ENCODE measurements around the gene KLF11. TPM values are rescaled to one million over a fixed set of nuclear protein-coding genes. Genes with fewer than 3 reads are reported as not detected.

KLF11 gene
- total RNA-seq, 2 experiments from 2014 or later, result 26.7 to 29.6 TPM

- peaks cover 14 to 23% of the 10 kb centered on the region in 2 experiments for H3K27me3 ChIP-seq (ENCODE audit: control insufficient read depth in 1 of 2, insufficient read depth in 2 of 2, low read length in 2 of 2)
- no peak for ATAC-seq (ENCODE audit: poor library complexity)
- POLR2A ChIA-PET, result interaction anchor here (3.4 kb wide), 1 partner anchor 364 kb away, joined by 25 read pairs; no protein-coding TSS in a partner anchor
Measured at GRCh38 chr2:10071176-10071575, 27.8 kb downstream of the KLF11 start.

GRCh38 chr2:10071595-10071994 is 28.2 kb downstream of the KLF11 start:
- no peaks in the 10 kb centered on the region for H3K36me3 ChIP-seq (ENCODE audit: insufficient read depth, low read length)
- Mint-ChIP-seq H3K27ac (no peak overlapping the region), H3K9me3 (no peaks in the 10 kb centered on the region), H3K27me3 (peaks cover 34% of the 10 kb centered on the region), H3K4me3 (no peak overlapping the region), H3K36me3 (ENCODE audit: low read depth) (no peaks in the 10 kb centered on the region), H3K4me1 (ENCODE audit: low read depth) (peaks cover 5% of the 10 kb centered on the region)
- DNase-seq (no peak), ATAC-seq (ENCODE audit: poor library complexity) (no peak)
- no peak for TF ChIP-seq CTCF (IDR thresholded peaks at IDR 0.05)
- ChIA-PET POLR2A (interaction anchor here (3.4 kb wide), 1 partner anchor 363 kb away, joined by 25 read pairs; no protein-coding TSS in a partner anchor), CTCF (interaction anchor here (1.2 to 5.2 kb wide), 8 partner anchors 18 to 362 kb away, joined by 3 to 64 read pairs (median 9); no protein-coding TSS in a partner anchor)
- intact Hi-C loops (cut with DNase I, micrococcal nuclease), result loop anchor here in 1 of 2 experiments (10.0 kb wide), 1 partner anchor 333 kb away; no protein-coding TSS in a partner anchor
- no peak overlapping the region for H3K27ac ChIP-seq (ENCODE audit: low read depth in 1 of 2, low read length in 2 of 2)
- no peaks in the 10 kb centered on the region for H3K9me3 ChIP-seq (ENCODE audit: control insufficient read depth in 1 of 2, insufficient read depth in 1 of 2, low read length in 2 of 2)
- peaks cover 18 to 27% of the 10 kb centered on the region in 2 experiments for H3K27me3 ChIP-seq (ENCODE audit: control insufficient read depth in 1 of 2, insufficient read depth in 2 of 2, low read length in 2 of 2)
- no peak overlapping the region for H3K4me3 ChIP-seq (ENCODE audit: low read length)
- peaks cover 5% of the 10 kb centered on the region for H3K4me1 ChIP-seq (ENCODE audit: insufficient read depth, low read length)

More at GRCh38 chr2:10071176-10071575, 27.8 kb downstream of the KLF11 start:
- CTCF ChIA-PET, result interaction anchor here (1.6 to 5.2 kb wide), 4 partner anchors 19 to 363 kb away, joined by 5 to 64 read pairs (median 28); no protein-coding TSS in a partner anchor
- Mint-ChIP-seq H3K36me3 (ENCODE audit: low read depth) (no peaks in the 10 kb centered on the region), H3K27ac (no peak overlapping the region), H3K4me1 (ENCODE audit: low read depth) (peaks cover 5% of the 10 kb centered on the region), H3K9me3 (no peaks in the 10 kb centered on the region), H3K4me3 (no peak overlapping the region), H3K27me3 (peaks cover 30% of the 10 kb centered on the region)
- intact Hi-C loops (cut with DNase I, micrococcal nuclease), result loop anchor here in 1 of 2 experiments (10.0 kb wide), 1 partner anchor 334 kb away; no protein-coding TSS in a partner anchor
- H3K9me3 ChIP-seq (ENCODE audit: control insufficient read depth in 1 of 2, insufficient read depth in 1 of 2, low read length in 2 of 2), result no peaks in the 10 kb centered on the region
- H3K4me1 ChIP-seq (ENCODE audit: insufficient read depth, low read length), result peaks cover 5% of the 10 kb centered on the region
- no peak overlapping the region for H3K4me3 ChIP-seq (ENCODE audit: low read length)
- no peak for TF ChIP-seq CTCF (IDR thresholded peaks at IDR 0.05)
- no peaks in the 10 kb centered on the region for H3K36me3 ChIP-seq (ENCODE audit: insufficient read depth, low read length)
- DNase-seq, result no peak
- H3K27ac ChIP-seq (ENCODE audit: low read depth in 1 of 2, low read length in 2 of 2), result no peak overlapping the region

- peaks cover 5% of the 10 kb centered on the region for H3K4me1 ChIP-seq (ENCODE audit: insufficient read depth, low read length)
- Mint-ChIP-seq H3K27me3 (peaks cover 47% of the 10 kb centered on the region), H3K4me1 (ENCODE audit: low read depth) (peaks cover 5% of the 10 kb centered on the region), H3K9me3 (no peaks in the 10 kb centered on the region), H3K36me3 (ENCODE audit: low read depth) (no peaks in the 10 kb centered on the region), H3K27ac (no peak overlapping the region), H3K4me3 (no peak overlapping the region)
- peak; percentile 73 for TF ChIP-seq CTCF (IDR thresholded peaks at IDR 0.05)
- DNase-seq (peak; percentile 61 to 91 (median 70)), ATAC-seq (ENCODE audit: poor library complexity) (peak; percentile 98)
- CTCF ChIA-PET, result interaction anchor here (0.6 to 5.2 kb wide), 34 partner anchors 9 to 580 kb away, joined by 3 to 64 read pairs (median 4); partner anchors contain the start of gene ODC1
- H3K27ac ChIP-seq (ENCODE audit: low read depth in 1 of 2, low read length in 2 of 2), result no peak overlapping the region
- intact Hi-C loops (cut with DNase I, micrococcal nuclease), result loop anchor here (1.0 to 10.0 kb wide), 4 partner anchors 24 to 596 kb away; no protein-coding TSS in a partner anchor
- no peak overlapping the region for H3K4me3 ChIP-seq (ENCODE audit: low read length)
- POLR2A ChIA-PET, result interaction anchor here (0.7 to 3.4 kb wide), 4 partner anchors 360 to 453 kb away, joined by 3 to 25 read pairs (median 4); no protein-coding TSS in a partner anchor
- H3K9me3 ChIP-seq (ENCODE audit: control insufficient read depth in 1 of 2, insufficient read depth in 1 of 2, low read length in 2 of 2), result no peaks in the 10 kb centered on the region
- peaks cover 20 to 36% of the 10 kb centered on the region in 2 experiments for H3K27me3 ChIP-seq (ENCODE audit: control insufficient read depth in 1 of 2, insufficient read depth in 2 of 2, low read length in 2 of 2)
- H3K36me3 ChIP-seq (ENCODE audit: insufficient read depth, low read length), result no peaks in the 10 kb centered on the region
Measured at GRCh38 chr2:10072656-10073480, 29.5 kb downstream of the KLF11 start.

Measured in CD4-positive, alpha-beta T cell (primary cell).